Bronchial epithelial cell (primary cell): Measurements from ENCODE around the gene ENOSF1. TPM values are rescaled to one million over a fixed set of nuclear protein-coding genes. Genes with fewer than 3 reads are reported as not detected.

Experiments
- DNase-seq: peaks from one replicate; pipeline ENCODE4 v3.0.0-alpha.2; 2010; ENCODE audit warnings: low read depth
- FAIRE-seq: peaks from 2 replicates; lab custom pipeline; 2011; peaks lifted over from hg19 to GRCh38; lab: Jason Lieb, UNC
- H3K27me3 ChIP-seq: 2 replicates; pipeline ENCODE4 v1.5.1; 2011; ENCODE audit warnings: low read length; ENCODE audit not compliant: control insufficient read depth, insufficient read depth
- H3K36me3 ChIP-seq: 2 replicates; pipeline ENCODE4 v1.5.1; 2011; ENCODE audit warnings: low read length; ENCODE audit not compliant: control insufficient read depth, insufficient read depth
- H3K4me3 ChIP-seq: 2 replicates; pipeline ENCODE4 v1.5.1; 2011; ENCODE audit warnings: mild to moderate bottlenecking, low read depth, low read length, control low read depth
- total RNA-seq: library from RNA; depleted of rRNA; stranded (reverse); fragments of >200 nt; gene quantifications from 2 replicates; pipeline ENCODE4 v1.2.1, GENCODE V29; 2014
- TF ChIP-seq, protein P1 (sequence below): IDR thresholded peaks from 2 replicates; pipeline ENCODE4 v1.5.1; 2011; ENCODE audit warnings: mild to moderate bottlenecking, moderate library complexity, low read length, control low read depth, inconsistent platforms; ENCODE audit not compliant: insufficient read depth, severe bottlenecking

The ENOSF1 gene
- total RNA-seq, 1 donor from 2014 or later: 25.5 TPM

DNA sequence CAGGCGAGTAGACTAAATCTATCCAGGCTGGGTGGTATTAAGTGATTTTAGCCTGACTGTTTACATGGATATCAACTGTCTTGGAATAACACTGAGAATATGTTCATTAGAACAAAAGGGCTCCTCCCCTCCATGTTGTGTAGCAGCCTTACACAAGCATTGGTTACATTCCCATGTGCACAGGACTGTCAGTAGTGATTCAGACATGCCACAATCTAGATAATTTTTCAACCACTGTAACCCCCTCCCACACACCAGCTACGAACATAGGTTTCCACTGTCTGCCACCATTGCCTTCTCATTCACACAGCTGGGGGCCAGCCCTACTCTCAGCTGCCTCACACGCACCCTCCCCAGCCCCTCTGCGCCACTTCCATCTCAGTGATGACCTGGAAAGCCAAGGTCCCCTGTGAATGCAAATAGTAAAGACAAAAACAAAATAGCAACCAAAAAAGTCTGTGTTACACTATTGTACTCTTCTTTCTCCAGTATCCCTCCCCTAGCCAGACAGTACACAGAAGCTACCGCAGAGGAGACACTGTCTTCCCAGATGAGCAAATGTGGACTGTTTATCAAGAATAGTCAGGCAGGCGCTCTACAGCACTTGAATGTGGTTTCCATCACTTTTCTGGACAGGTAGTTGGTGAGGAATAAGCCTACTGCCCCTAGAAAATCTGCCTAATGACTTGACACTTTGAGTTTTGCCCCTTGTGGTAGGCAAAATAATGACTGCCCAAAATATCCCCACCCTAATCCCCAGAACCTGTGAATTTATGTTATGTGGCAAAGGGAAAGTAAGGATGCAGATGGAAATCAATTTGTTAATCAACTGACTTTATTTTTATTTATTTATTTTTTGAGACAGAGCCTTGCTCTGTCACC, 82.9 kb downstream of the ENOSF1 start:
- no peak for DNase-seq
- FAIRE-seq: no peak
- H3K4me3 ChIP-seq: no peak overlapping the region
- no peaks in the 10 kb centered on the region for H3K27me3 ChIP-seq
- no peaks in the 10 kb centered on the region for H3K36me3 ChIP-seq
- TF ChIP-seq, protein P1, sequence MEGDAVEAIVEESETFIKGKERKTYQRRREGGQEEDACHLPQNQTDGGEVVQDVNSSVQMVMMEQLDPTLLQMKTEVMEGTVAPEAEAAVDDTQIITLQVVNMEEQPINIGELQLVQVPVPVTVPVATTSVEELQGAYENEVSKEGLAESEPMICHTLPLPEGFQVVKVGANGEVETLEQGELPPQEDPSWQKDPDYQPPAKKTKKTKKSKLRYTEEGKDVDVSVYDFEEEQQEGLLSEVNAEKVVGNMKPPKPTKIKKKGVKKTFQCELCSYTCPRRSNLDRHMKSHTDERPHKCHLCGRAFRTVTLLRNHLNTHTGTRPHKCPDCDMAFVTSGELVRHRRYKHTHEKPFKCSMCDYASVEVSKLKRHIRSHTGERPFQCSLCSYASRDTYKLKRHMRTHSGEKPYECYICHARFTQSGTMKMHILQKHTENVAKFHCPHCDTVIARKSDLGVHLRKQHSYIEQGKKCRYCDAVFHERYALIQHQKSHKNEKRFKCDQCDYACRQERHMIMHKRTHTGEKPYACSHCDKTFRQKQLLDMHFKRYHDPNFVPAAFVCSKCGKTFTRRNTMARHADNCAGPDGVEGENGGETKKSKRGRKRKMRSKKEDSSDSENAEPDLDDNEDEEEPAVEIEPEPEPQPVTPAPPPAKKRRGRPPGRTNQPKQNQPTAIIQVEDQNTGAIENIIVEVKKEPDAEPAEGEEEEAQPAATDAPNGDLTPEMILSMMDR: no peak

DNA sequence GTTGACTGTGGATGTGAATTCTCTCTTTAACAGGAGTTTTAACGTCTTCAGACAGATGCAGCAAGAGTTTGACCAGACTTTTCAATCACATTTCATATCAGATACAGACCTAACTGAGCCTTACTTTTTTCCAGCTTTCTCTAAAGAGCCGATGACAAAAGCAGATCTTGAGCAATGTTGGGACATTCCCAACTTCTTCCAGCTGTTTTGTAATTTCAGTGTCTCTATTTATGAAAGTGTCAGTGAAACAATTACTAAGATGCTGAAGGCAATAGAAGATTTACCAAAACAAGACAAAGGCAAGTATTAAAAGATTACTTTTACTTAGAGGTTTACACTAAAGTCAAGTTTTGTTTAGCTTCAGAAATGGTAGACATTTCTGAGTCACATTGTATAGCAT, 85.2 kb downstream of the ENOSF1 start:
- Histone ChIP-seq H3K4me3 (no peak overlapping the region), H3K27me3 (no peaks in the 10 kb centered on the region), H3K36me3 (no peaks in the 10 kb centered on the region)
- DNase-seq (no peak), FAIRE-seq (no peak)
- TF ChIP-seq, protein P1: no peak

DNA sequence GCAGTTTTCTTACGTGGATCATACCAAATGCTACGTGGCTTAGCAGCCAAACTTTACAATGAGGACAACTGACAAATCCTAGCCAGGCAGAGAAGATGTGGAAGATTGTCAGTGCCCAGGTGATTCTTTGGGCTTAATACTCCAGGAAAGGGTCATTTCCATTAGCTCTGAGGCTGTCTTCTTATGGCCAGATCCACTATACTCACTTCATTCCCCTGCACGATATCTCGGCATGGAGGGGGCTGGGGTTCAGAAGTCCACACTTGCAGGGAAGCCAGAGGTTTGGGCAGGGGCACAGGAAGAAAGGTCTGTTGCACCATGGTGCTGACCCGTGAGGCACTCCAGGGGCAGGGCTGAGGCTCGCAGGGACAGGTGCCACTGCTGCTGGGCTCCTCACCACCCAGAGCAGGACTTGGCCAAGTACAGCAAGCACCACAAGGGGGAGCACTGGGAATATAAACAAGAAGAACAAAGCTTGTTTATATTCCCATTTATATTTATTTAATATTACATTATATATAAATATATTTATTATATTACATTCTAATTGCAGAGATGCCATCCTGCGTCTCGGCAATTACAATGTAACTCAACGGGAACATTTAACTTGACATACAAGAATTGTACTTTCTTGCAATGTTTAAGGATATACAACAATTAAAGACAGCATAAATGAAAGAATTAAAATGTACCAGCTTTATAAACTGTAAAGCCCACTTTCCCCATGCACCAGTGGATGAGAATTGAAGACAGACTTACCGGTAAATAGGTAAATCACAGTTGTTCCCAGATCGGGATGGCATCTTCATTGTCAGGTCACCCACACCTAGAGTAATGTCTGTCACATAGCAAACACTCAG, 88.4 kb downstream of the ENOSF1 start:
- no peak for FAIRE-seq
- Histone ChIP-seq H3K27me3 (no peaks in the 10 kb centered on the region), H3K4me3 (no peak overlapping the region), H3K36me3 (no peaks in the 10 kb centered on the region)
- DNase-seq: peak; percentile 66
- TF ChIP-seq, protein P1: peak; percentile 56

DNA sequence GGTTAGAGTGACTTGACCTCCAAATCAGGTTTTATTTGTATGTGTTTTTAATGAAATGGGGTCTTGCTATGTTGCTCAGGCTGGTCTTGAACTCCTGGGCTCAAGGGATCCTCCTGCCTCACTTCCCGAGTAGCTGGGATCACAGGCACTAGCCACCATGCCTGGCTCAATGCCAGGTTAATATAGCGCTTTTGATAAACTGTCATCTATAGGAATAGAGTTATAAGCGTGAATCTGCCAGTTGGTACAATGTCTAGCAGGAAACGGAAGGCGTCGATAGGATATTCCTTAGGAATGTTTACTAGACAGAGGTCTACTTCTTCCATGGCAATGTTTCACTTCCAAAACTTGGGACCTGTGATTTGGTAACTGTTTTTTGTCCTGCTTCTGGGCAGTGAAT, 90.1 kb downstream of the ENOSF1 start:
- TF ChIP-seq, protein P1: no peak
- Histone ChIP-seq H3K4me3 (no peak overlapping the region), H3K36me3 (no peaks in the 10 kb centered on the region), H3K27me3 (no peaks in the 10 kb centered on the region)
- FAIRE-seq: no peak
- no peak for DNase-seq

DNA sequence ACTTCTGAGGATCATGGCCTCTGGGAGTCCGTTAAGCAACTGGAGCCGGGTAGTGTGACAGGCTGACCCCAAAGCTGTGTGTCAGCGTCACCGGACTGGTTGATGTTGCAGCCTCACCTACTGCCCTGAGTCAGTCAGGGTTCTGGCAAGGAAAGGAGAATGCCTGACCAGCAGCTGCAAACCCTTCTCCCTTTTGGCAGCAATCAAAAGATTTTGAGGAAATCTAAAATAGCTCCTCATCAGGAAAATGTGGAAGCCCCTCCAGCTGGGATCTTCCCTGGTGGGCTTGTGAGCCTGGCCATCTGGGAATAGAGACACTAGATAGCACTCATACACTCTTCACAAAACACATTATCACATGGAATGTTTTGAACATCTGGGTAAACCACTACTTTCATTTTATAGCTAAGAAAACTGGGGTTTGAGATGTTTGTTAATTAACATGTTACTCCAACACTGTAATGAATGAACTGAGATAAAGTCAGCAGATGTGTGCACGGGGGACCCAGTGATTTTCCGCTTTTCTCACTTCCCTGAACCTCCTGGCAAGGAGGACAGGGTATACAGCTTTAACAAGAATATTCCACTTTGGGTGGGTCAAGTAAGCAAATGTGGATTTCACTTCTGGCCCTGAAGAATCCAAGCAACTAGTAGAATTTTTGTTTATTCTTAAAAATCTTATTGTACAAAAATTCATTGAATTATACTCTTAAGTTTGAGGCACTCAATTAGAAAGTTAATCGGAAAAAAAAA, 91.0 kb downstream of the ENOSF1 start:
- FAIRE-seq (no peak), DNase-seq (no peak)
- TF ChIP-seq, protein P1: no peak
- Histone ChIP-seq H3K36me3 (no peaks in the 10 kb centered on the region), H3K27me3 (no peaks in the 10 kb centered on the region), H3K4me3 (no peak overlapping the region)

Other genes starting within 250 kb of the ENOSF1 start
- gene COLEC12, start 211.9 kb downstream of the ENOSF1 start, total RNA-seq: under 0.01 and 0.53 TPM in 2 replicates
- gene CETN1, start 132.2 kb downstream of the ENOSF1 start, total RNA-seq: not detected in 2 replicates
- not detected in 2 replicates for gene CLUL1, start 115.6 kb downstream of the ENOSF1 start, total RNA-seq
- gene TYMS, start 55.0 kb downstream of the ENOSF1 start, total RNA-seq: 3.1 and 5.5 TPM in 2 replicates
- 119 and 165 TPM in 2 replicates for gene YES1, start 99.6 kb upstream of the ENOSF1 start, total RNA-seq
- not detected in 2 replicates for gene ADCYAP1, start 192.2 kb upstream of the ENOSF1 start, total RNA-seq